OCI-LY3 (cell line): ENCODE measurements around the gene PHKB.

Experiments
- H2AFZ ChIP-seq: fragments of 200-600, 300-600 bp; shearing (Covaris generic); 2 replicates; pipeline ENCODE4 v1.6.0; 2014; ENCODE audit warnings: antibody characterized with exemption, low read depth, low read length
- H3K27ac ChIP-seq: fragments of 200-600, 300-600 bp; sonication (generic); 2 replicates; pipeline ENCODE4 v1.5.1; 2014; ENCODE audit warnings: mild to moderate bottlenecking, low read length, moderate library complexity, mixed read lengths
- H3K27me3 ChIP-seq: fragments of 200-600, 300-600 bp; sonication (generic); 2 replicates; pipeline ENCODE4 v1.6.1; 2014; ENCODE audit warnings: low read depth, low read length, mixed read lengths
- H3K36me3 ChIP-seq: fragments of 200-600, 300-600 bp; sonication (generic); replicated peaks from 2 replicates; pipeline ENCODE3; 2014; ENCODE audit warnings: low read depth, low read length, mixed read lengths
- H3K4me1 ChIP-seq: fragments of 300-600, 200-600 bp; sonication (generic); 2 replicates; pipeline ENCODE4 v1.6.1; 2014; ENCODE audit warnings: low read length, mixed read lengths
- H3K4me2 ChIP-seq: fragments of 200-600, 300-600 bp; sonication (generic); 2 replicates; pipeline ENCODE4 v1.6.1; 2014; ENCODE audit warnings: low read length, mixed read lengths
- H3K4me3 ChIP-seq: fragments of 300-600, 200-600 bp; sonication (generic); 2 replicates; pipeline ENCODE4 v1.5.1; 2014; ENCODE audit warnings: antibody characterized with exemption, mild to moderate bottlenecking, low read length, moderate library complexity
- H3K79me2 ChIP-seq: fragments of 300-600, 200-600 bp; shearing (Covaris generic); 2 replicates; pipeline ENCODE4 v1.6.1; 2014; ENCODE audit warnings: mild to moderate bottlenecking, low read length, mixed read lengths
- H3K9ac ChIP-seq: fragments of 300-600, 200-600 bp; shearing (Covaris generic); 2 replicates; pipeline ENCODE4 v1.6.0; 2014; ENCODE audit warnings: mild to moderate bottlenecking, low read length, moderate library complexity
- H3K9me3 ChIP-seq: fragments of 200-600, 300-600 bp; shearing (Covaris generic); 2 replicates; pipeline ENCODE4 v1.6.1; 2014; ENCODE audit warnings: low read length, mixed read lengths; ENCODE audit not compliant: insufficient read depth
- H4K20me1 ChIP-seq: fragments of 200-600, 300-600 bp; sonication (generic); 2 replicates; pipeline ENCODE4 v1.6.1; 2016; ENCODE audit warnings: low read length, mixed read lengths; ENCODE audit not compliant: insufficient read depth
- EZH2phosphoT487 ChIP-seq: fragments of 200-600 bp; shearing (Covaris generic); IDR thresholded peaks from 2 replicates; pipeline ENCODE4 v1.6.1; 2018; ENCODE audit warnings: antibody characterized with exemption, mixed run types, low read depth
- TF ChIP-seq, protein P1 (sequence below): fragments of 200-600, 300-600 bp; sonication (generic); IDR thresholded peaks from 2 replicates; pipeline ENCODE4 v1.5.1; 2014; ENCODE audit warnings: antibody characterized with exemption, low read length, low read depth

PHKB gene

GRCh38 chr16:47700857-47701587 lies 239.9 kb downstream of the PHKB start:
- Histone ChIP-seq H3K27ac (no peak overlapping the region), H3K27me3 (no peaks in the 10 kb centered on the region), H3K9ac (no peak overlapping the region), H3K4me3 (no peak overlapping the region), H3K4me1 (no peaks in the 10 kb centered on the region), H3K4me2 (no peak overlapping the region), H3K9me3 (no peaks in the 10 kb centered on the region), H4K20me1 (no peaks in the 10 kb centered on the region), H3K79me2 (no peaks in the 10 kb centered on the region), H3K36me3 (peaks cover 13% of the 10 kb centered on the region), H2AFZ (no peak overlapping the region)
- TF ChIP-seq EZH2phosphoT487 = no peak
- TF ChIP-seq, protein P1, sequence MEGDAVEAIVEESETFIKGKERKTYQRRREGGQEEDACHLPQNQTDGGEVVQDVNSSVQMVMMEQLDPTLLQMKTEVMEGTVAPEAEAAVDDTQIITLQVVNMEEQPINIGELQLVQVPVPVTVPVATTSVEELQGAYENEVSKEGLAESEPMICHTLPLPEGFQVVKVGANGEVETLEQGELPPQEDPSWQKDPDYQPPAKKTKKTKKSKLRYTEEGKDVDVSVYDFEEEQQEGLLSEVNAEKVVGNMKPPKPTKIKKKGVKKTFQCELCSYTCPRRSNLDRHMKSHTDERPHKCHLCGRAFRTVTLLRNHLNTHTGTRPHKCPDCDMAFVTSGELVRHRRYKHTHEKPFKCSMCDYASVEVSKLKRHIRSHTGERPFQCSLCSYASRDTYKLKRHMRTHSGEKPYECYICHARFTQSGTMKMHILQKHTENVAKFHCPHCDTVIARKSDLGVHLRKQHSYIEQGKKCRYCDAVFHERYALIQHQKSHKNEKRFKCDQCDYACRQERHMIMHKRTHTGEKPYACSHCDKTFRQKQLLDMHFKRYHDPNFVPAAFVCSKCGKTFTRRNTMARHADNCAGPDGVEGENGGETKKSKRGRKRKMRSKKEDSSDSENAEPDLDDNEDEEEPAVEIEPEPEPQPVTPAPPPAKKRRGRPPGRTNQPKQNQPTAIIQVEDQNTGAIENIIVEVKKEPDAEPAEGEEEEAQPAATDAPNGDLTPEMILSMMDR = no peak

GRCh38 chr16:47705266-47705665 lies 244.1 kb downstream of the PHKB start:
- no peaks in the 10 kb centered on the region for H4K20me1 ChIP-seq

DNA sequence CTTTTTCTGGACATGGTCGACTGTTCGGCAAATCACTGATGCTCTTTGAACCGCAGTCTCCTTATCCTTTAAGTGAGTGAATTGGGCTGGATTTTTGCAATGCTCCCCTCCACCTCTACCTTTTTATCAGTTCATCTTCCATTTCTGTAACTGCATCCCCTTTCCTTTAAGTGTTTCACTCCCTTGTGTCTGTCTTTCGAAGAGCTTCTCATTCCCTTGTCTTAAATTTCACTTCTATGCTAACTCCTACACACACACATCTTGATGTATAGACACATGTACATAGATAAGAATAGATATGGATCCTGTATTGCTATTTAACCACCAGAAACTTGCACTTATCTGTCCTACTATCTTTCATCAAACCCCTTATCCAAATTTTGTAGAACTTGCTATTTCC lies 250.7 kb downstream of the PHKB start:
- H3K4me2 ChIP-seq = no peak overlapping the region
- no peak overlapping the region for H3K27ac ChIP-seq
- peaks cover 11% of the 10 kb centered on the region for H3K4me1 ChIP-seq
- no peak for TF ChIP-seq EZH2phosphoT487
- TF ChIP-seq, protein P1 = no peak
- no peak overlapping the region for H3K9ac ChIP-seq
- H3K9me3 ChIP-seq = no peaks in the 10 kb centered on the region
- H2AFZ ChIP-seq = no peak overlapping the region
- no peaks in the 10 kb centered on the region for H3K79me2 ChIP-seq
- H3K36me3 ChIP-seq = no peaks in the 10 kb centered on the region
- no peaks in the 10 kb centered on the region for H3K27me3 ChIP-seq
- no peak overlapping the region for H3K4me3 ChIP-seq
- no peaks in the 10 kb centered on the region for H4K20me1 ChIP-seq

More at GRCh38 chr16:47705266-47705665, 244.1 kb downstream of the PHKB start:
- Histone ChIP-seq H3K36me3 (no peaks in the 10 kb centered on the region), H3K4me1 (peaks cover 7% of the 10 kb centered on the region), H3K4me3 (no peak overlapping the region), H2AFZ (no peak overlapping the region), H3K9me3 (no peaks in the 10 kb centered on the region), H3K9ac (no peak overlapping the region), H3K79me2 (no peaks in the 10 kb centered on the region), H3K4me2 (no peak overlapping the region), H3K27ac (no peak overlapping the region), H3K27me3 (no peaks in the 10 kb centered on the region)
- TF ChIP-seq, protein P1 = no peak
- no peak for TF ChIP-seq EZH2phosphoT487

- H3K79me2 ChIP-seq = no peaks in the 10 kb centered on the region
- H3K36me3 ChIP-seq = no peaks in the 10 kb centered on the region
- H4K20me1 ChIP-seq = no peaks in the 10 kb centered on the region
- peaks cover 11% of the 10 kb centered on the region for H3K4me1 ChIP-seq
- no peak overlapping the region for H3K9ac ChIP-seq
- H3K27me3 ChIP-seq = no peaks in the 10 kb centered on the region
- H3K4me2 ChIP-seq = no peak overlapping the region
- no peak overlapping the region for H3K27ac ChIP-seq
- no peak overlapping the region for H3K4me3 ChIP-seq
- H3K9me3 ChIP-seq = no peaks in the 10 kb centered on the region
- TF ChIP-seq, protein P1 = no peak
- no peak for TF ChIP-seq EZH2phosphoT487
- H2AFZ ChIP-seq = no peak overlapping the region
Observed at GRCh38 chr16:47712276-47713224, 251.4 kb downstream of the PHKB start.
